Lung microvascular endothelial cell (primary cell): Measurements from ENCODE around the gene RNF213. TPM values are rescaled to one million over a fixed set of nuclear protein-coding genes. Genes with fewer than 3 reads are reported as not detected.

ENCODE experiments used
- DNase-seq, 2 donors: peaks; one replicate each; pipeline versions ENCODE4 v3.0.0 to v3.0.0-alpha.2; 2010; ENCODE audit warnings: low read depth in 2 of 2
- total RNA-seq: library from RNA; depleted of rRNA; stranded (reverse); fragments of >200 nt; gene quantifications from 2 replicates; pipeline ENCODE4 v1.2.1, GENCODE V29; 2014

Gene RNF213
- total RNA-seq: 61.0 and 84.5 TPM in 2 replicates

GRCh38 chr17:80260791-80261158, at the start of gene RNF213:
RNF213 (plus strand) TSS chr17:80260852; CDS start chr17:80263682, 2,830 bp downstream.
- peak; percentile 38 to 56 for DNase-seq

DNA sequence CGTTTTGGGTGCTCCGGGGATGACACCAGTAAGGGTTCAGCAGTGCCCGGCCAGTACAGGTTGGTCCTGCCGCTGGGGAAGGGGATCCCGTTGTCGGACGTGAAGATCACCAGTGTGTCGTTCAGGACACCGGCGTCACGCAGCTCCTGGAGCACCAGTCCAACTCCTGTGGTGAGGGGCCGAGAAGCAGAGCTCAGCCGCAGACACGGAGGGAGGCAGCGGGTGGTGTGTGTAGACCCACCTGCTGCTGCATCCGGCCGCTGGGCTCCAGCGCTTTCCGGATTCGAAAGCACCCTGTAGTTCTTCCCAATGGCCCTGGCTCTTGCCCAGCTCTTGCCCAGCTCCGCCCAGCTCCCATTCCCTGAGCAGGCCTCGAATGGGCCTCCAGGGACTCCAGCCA, 48.5 kb upstream of the RNF213 start:
- DNase-seq: no peak

GRCh38 chr17:80212511-80212910, 48.1 kb upstream of the RNF213 start:
- no peak for DNase-seq

- DNase-seq: no peak
Measured at GRCh38 chr17:80212962-80213642, 47.5 kb upstream of the RNF213 start.

DNA sequence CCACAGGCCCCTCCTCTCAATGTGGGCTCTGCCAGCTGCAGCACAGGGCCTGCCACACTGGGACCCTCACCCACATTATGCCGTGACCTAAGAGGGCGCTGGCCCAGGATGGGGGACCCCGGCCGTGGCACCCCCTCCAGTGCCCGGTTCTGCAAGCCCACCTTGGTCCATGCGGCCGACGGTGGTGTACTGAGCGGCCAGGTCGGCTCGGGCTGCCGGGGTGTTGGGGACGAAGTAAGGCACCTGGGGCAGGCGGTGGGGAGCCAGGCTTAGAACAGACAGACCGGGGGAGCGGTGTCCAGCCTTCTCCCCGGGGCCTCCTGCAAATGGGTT, 47.0 kb upstream of the RNF213 start:
- DNase-seq: no peak

DNA sequence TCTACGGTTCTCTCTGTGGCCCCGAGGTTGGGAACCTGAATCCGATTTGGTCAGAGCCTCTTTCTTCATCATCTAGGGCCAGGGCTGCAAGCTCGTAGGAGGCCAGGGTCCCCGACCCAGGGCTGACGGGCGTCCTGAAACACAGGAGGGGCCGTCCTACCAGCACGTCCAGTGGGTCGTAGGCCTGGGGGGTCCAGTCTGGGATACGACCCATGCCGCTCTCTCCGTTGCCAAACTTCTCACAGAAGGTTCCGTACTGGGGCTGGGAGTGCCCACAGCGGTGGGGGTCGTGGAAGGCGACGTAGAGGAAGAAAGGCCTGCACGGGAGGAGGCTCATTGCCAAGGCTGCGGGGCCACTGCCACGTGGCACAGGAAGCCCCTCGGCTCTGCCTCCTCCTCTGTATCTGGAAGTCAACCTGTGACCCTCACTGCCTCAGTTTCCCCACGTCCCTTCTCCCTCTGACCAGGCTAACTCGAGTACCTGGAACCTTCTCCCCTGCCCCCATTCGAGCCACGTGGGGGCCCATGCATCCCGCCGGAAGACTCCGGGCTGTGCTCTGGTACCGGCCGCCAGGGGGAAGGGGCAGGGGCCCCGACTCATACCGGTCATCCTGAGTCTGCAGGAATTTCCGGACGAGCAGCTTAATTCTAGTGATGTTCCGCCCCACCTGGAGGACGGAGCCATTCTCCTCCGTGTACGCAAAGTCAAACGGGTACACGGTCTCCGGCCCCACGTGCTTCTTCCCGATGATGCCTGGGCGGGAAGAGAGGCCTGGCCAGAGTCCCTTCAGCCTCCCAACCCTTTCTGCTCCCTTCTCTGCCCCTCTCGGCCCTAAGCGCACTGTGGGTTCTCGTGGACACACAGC, 46.4 kb upstream of the RNF213 start:
- no peak for DNase-seq

- DNase-seq: no peak
Measured at GRCh38 chr17:80214878-80215210, 45.8 kb upstream of the RNF213 start.

DNA sequence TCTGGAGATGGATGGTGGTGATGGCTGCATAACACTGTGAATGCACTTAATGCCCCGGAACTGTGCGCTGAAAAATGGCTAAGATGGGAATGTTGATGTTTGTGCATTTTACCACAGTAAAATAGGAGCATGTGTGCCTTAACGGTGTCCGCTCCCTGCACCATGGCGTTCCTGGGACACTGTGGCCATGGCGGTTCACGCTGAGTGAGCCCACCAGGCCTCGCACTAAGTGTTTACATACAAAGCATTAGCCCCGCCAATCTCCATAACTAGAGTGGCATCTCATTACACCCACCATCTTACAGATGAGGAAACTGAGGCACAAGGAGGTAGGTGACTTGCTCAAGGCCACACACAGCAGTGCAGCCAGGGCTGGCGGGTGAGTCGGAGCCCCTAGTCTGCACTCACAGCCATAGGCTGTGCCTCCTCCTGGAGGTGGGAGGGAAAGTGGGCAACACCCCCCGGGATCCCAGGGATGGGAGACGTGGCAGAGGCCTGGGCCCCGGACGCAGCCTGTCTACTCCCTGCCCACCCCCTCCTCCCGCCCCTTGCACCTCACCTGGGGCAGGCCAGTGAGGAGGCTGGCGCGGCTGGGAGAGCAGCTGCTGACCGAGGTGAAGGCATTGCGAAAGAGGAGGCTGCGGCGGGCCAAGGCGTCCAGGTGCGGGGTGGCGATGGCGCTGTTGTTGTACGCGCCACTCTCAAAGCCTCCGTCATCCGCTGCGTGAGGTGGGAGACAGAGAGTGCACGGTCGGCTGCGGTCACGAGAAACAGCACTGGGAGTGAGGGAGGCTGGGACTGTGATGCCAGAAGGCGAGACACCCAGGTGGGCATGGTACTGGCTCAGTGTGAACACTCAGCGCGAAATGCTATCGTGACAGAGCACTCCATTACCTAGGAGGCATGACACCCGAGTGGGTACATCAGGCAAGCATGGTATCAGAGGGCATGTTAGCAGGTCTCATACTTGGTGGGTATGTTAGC, 43.9 kb upstream of the RNF213 start:
- no peak for DNase-seq

DNA sequence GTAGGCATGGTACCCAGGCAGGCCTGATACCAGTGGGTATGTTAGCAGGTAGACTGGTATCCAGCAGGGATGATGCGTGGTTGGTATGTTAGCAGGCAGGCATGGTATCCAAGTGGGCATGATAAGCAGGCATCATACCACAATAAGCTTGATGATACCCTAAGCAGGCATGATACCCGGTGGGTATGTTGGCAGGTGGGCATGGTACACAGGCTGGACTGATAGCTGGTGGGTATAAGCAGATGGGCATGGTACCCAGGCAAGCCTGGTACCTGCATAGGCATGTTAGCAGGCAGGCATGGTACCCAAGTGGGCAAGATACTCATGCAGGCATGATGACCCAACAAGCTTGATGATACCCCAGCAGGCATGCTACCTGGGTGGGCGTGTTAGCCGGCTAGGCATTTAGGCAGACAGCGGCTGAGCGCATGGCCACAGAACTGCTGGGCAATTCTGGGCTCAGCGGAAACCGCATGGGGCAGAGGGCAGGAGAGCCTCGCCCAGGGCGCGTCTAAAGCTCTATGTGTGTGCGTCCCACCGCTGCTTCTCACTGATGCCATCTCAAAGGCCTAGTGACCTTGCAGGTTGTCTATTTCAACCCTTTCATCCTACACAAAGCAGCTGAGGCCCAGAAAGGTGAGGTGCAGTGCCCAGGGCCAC, 42.8 kb upstream of the RNF213 start:
- DNase-seq: no peak

DNA sequence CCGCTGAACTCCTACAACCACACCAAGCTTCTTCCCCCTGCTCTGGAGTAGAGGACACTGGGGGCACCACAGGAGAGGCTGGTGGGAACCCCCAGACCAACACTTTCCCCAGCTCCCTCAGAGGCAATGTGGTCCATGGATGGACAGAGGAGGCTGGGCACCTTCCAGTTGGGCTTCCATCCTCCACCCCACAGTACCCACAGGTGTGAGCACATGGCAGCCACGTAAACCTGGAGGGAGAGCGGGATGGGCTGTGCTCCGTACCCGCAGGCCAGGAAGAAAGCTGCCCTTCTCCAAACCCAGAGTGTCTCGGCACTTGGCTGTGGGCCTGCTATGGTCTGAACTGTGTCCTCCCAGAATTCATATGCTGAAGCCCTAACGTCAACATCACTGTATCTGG, 42.3 kb upstream of the RNF213 start:
- DNase-seq: no peak

GRCh38 chr17:80219013-80219762, 41.5 kb upstream of the RNF213 start:
- DNase-seq: peak; percentile 11 to 71

DNA sequence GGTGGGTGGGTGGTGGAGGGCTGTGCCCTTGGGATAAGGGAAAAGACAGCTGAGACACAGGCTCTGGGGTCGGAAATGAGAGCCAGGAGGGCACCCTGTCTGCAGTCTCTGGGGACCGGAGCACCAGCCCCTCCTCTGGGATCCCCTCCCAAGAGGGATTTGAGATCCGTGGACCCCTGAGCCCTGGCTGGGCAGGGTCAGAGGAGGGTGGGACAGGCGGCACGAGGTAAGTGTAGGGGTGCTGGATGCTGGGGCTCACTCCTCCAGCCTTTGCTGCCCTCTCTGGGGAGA, 40.9 kb upstream of the RNF213 start:
- DNase-seq: no peak

DNA sequence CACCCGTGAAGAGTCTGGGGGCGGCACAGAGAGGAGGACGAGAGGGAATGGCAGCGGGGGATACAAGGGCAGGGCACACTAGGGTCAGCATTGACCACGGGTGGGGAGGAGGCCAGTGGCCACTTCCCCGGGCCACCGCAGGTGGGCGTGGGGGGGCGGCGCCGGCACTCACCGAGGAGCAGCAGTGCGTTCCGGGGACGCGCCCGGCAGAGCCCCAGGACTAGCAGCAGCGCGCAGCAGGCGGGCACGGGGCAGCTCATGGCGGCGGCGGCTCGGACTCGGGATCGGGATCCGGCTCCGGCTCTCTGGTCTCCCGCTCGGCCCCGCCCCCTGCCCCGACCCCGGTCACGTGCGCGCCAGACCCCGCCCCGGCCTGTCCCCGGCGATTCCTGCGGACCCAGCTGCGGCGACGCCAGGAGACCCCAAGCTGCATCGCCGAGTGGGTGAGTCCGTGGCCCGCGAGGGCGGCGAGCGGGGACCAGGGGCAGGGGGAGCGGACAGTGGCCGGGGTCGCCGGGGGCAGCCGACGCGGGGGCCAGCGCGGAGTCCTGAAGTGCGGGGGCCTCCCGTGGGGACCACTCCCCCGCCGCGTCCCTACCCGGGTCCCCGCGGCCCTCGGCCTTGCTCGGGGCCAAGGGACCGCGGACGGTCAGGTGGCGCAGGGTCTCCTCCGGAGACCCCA, 40.5 kb upstream of the RNF213 start, which contains the start of the genes SGSH and SLC26A11:
TSS of gene SGSH (minus strand) at position 280 of the 682 bp plus-strand sequence. CDS start at position 260, 20 bp downstream.
TSS of gene SLC26A11 (plus strand) at position 374 of the 682 bp plus-strand sequence. CDS start 1,134 bp downstream, outside the sequence.
- DNase-seq: peak; percentile 68 to 78

GRCh38 chr17:80220736-80221215, 39.9 kb upstream of the RNF213 start:
- DNase-seq: peak; percentile 12 to 46

DNA sequence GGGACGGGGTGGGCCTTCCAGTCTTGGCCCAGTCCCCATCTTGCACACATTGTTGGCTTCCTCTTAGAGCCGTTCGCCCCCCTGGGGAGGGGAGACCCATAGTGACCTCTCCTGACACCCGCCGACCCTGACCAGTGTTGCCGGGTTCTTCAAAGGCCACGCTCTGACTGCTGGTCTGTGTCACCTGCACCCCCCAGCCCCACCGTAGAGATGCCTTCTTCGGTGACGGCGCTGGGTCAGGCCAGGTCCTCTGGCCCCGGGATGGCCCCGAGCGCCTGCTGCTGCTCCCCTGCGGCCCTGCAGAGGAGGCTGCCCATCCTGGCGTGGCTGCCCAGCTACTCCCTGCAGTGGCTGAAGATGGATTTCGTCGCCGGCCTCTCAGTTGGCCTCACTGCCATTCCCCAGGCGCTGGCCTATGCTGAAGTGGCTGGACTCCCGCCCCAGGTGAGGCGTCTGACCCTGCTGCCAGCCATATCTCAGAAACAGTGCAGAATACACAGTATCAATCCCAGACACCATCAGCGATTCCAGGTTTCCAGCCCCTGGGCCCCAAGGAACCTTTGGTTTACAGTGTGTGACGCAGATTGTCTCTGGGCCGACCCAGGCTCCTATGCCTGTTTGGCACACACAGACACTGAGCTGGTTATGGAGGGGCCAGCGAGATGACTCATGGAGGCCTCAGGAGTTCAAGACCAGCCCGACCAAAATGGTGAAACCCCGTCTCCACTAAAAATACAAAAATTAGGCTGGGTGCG, 39.1 kb upstream of the RNF213 start:
- DNase-seq: no peak

DNA sequence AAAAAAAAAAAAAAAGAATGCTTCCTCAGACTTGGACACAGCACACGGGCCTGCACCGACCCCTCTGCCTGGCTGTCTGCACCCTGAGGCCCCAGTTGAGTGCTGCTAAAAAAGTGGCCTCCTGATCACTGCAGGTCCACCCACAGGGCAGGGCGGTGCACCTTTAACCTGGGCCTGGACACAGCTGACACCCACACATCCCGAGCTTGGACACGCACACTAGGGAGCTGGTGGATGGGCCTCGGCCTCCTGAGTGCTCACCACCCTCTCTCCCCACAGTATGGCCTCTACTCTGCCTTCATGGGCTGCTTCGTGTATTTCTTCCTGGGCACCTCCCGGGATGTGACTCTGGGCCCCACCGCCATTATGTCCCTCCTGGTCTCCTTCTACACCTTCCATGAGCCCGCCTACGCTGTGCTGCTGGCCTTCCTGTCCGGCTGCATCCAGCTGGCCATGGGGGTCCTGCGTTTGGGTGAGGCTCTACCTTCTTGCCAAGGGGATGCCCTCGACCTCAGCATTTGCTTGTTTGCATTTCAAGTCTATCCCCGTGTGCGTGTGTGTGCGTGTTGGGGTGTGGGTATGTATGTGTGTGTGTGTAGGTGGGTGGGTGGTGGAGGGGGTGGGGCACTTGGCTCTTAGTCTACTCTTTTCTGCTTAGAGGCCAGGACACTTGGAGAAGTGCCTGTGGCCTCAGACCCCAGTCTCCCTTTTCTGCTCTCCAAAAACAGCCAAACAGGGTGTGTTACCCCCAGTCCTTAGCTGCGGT, 38.1 kb upstream of the RNF213 start:
- no peak for DNase-seq

DNA sequence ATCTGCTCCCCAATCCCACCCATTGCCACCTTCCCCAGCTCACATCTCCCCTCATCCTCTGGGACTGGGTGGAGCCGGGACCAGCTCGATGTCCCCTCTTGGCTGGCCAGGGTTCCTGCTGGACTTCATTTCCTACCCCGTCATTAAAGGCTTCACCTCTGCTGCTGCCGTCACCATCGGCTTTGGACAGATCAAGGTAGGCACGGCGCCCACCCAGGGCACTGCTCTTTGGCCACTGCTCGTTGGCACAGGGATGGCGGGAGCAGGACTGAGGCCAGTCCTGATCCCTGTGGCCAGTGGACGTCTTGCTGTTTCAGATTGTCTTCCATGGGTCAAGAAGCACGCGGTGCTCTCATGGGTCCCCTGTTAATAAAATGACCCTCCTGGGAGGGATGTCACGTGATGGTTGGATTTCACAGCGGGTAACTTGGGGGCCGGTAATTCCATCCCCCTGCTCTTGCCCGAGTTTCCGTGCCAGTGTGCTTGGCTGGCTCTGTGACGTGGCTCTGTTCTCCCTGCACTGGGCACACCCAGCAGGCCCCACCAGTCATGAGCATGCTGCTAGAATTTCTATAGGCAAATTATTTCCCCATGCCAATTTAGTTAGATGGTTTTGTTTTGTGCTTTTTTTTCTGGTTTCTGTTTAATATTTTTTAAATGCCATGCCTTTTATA, 37.4 kb upstream of the RNF213 start:
- no peak for DNase-seq
